A673 (cell line): ENCODE results near the gene NLGN1. TPM values are rescaled to one million over a fixed set of nuclear protein-coding genes. Genes with fewer than 3 reads are reported as not detected.

Source experiments
- BruUV-seq: library from RNA; stranded (reverse); fragments of 400-500 nt; replicated peaks from 2 replicates; lab custom pipeline; 2021; lab: Mats Ljungman, UMichigan
- CTCF ChIA-PET: fragments of 300-600 bp; sonication (Branson Sonifier 250); formaldehyde crosslinking; loops from one replicate; lab custom pipeline; 2022; ENCODE audit warnings: antibody characterized with exemption; lab: Charles Lee
- POLR2A ChIA-PET: fragments of 300-600 bp; sonication (Branson Sonifier 250); formaldehyde crosslinking; loops from one replicate; lab custom pipeline; 2022; ENCODE audit warnings: antibody characterized with exemption; ENCODE audit not compliant: low non-redundant PET; lab: Charles Lee
- DNase-seq: peaks from one replicate; pipeline ENCODE4 v3.0.0-alpha.2; 2015; ENCODE audit warnings: low spot score
- H3K27ac ChIP-seq: fragments of 200-600 bp; sonication (generic); 2 replicates; pipeline ENCODE4 v1.5.1; 2016; ENCODE audit warnings: mixed run types, low read depth, mild to moderate bottlenecking, mixed read lengths, antibody characterized with exemption, low read length; ENCODE audit not compliant: poor library complexity, severe bottlenecking
- H3K27me3 ChIP-seq: fragments of 200-600 bp; sonication (generic); replicated peaks from 2 replicates; pipeline ENCODE4 v1.6.1; 2017; ENCODE audit warnings: mixed run types, low read depth, mild to moderate bottlenecking, mixed read lengths, antibody characterized with exemption, low read length; ENCODE audit not compliant: insufficient read depth, poor library complexity
- H3K36me3 ChIP-seq: fragments of 200-600 bp; sonication (generic); 2 replicates; pipeline ENCODE4 v1.6.1; 2016; ENCODE audit warnings: mixed run types, mild to moderate bottlenecking, mixed read lengths, antibody characterized with exemption, low read length; ENCODE audit not compliant: insufficient read depth, poor library complexity, severe bottlenecking
- H3K4me1 ChIP-seq: fragments of 200-600 bp; sonication (generic); 2 replicates; pipeline ENCODE4 v1.6.1; 2017; ENCODE audit warnings: mixed run types, mild to moderate bottlenecking, mixed read lengths, antibody characterized with exemption, low read length; ENCODE audit not compliant: insufficient read depth, poor library complexity, severe bottlenecking
- H3K4me3 ChIP-seq: fragments of 200-600 bp; sonication (generic); 2 replicates; pipeline ENCODE4 v1.5.1; 2016; ENCODE audit warnings: low read depth, mixed run types, mild to moderate bottlenecking, mixed read lengths, low read length; ENCODE audit not compliant: poor library complexity, severe bottlenecking
- H3K9me3 ChIP-seq: fragments of 200-600 bp; sonication (generic); 2 replicates; pipeline ENCODE4 v1.6.1; 2016; ENCODE audit warnings: mixed run types, low read depth, mild to moderate bottlenecking, mixed read lengths, antibody characterized with exemption, low read length; ENCODE audit not compliant: poor library complexity, severe bottlenecking
- CTCF ChIP-seq: fragments of 300-800, 200-600 bp; sonication (generic); conservative IDR thresholded peaks from 2 replicates; pipeline ENCODE4 v1.5.1; 2017; ENCODE audit warnings: low read depth, mild to moderate bottlenecking, antibody characterized with exemption, low read length, moderate library complexity, mixed read lengths
- EZH2 ChIP-seq: fragments of 200-600 bp; sonication (generic); IDR thresholded peaks from 2 replicates; pipeline ENCODE4 v1.6.1; 2017; ENCODE audit warnings: borderline replicate concordance, low read depth, mild to moderate bottlenecking, mixed read lengths, antibody characterized with exemption, low read length; ENCODE audit not compliant: poor library complexity, severe bottlenecking
- intact Hi-C: fragments of 100-400 bp; cut with micrococcal nuclease; formaldehyde crosslinking; loops from one replicate; pipeline ENCODE4 v1.10.0; 2022; ENCODE audit not compliant: unreplicated experiment
- total RNA-seq: library from RNA; stranded (reverse); gene quantifications from 2 replicates; pipeline ENCODE4 v1.2.3, GENCODE V29; 2021

NLGN1 gene
- total RNA-seq, 1 experiment from 2014 or later = 0.39 TPM

- ChIA-PET CTCF (no interaction called here), POLR2A (no interaction called here)
- no peak overlapping the region for H3K4me3 ChIP-seq
- TF ChIP-seq CTCF (no peak), EZH2 (no peak)
- intact Hi-C loops = no loop called here
- BruUV-seq = no TSS peak
- H3K36me3 ChIP-seq = no peaks in the 10 kb centered on the region
- no peak for DNase-seq
- no peak overlapping the region for H3K27ac ChIP-seq
- H3K9me3 ChIP-seq = no peaks in the 10 kb centered on the region
- H3K4me1 ChIP-seq = peaks cover 5% of the 10 kb centered on the region
- H3K27me3 ChIP-seq = no peaks in the 10 kb centered on the region
Observed at GRCh38 chr3:173911446-173911845, 513.9 kb downstream of the NLGN1 start.

- no peak for DNase-seq
- no TSS peak for BruUV-seq
- Histone ChIP-seq H3K9me3 (no peaks in the 10 kb centered on the region), H3K27me3 (no peaks in the 10 kb centered on the region), H3K36me3 (no peaks in the 10 kb centered on the region), H3K4me3 (no peak overlapping the region), H3K27ac (no peak overlapping the region), H3K4me1 (peaks cover 5% of the 10 kb centered on the region)
- ChIA-PET POLR2A (interaction anchor here (0.7 kb wide), 1 partner anchor 25 kb away, joined by 3 read pairs; no protein-coding TSS in a partner anchor), CTCF (no interaction called here)
- TF ChIP-seq EZH2 (no peak), CTCF (no peak)
- intact Hi-C loops = no loop called here
Observed at GRCh38 chr3:173912126-173912525, 514.6 kb downstream of the NLGN1 start.

- Histone ChIP-seq H3K27ac (no peak overlapping the region), H3K27me3 (no peaks in the 10 kb centered on the region), H3K9me3 (no peaks in the 10 kb centered on the region), H3K4me1 (peaks cover 5% of the 10 kb centered on the region), H3K36me3 (no peaks in the 10 kb centered on the region), H3K4me3 (no peak overlapping the region)
- ChIA-PET POLR2A (no interaction called here), CTCF (no interaction called here)
- intact Hi-C loops = no loop called here
- TF ChIP-seq CTCF = no peak
- no peak for TF ChIP-seq EZH2
- peak; percentile 5 for DNase-seq
- no TSS peak for BruUV-seq
Observed at GRCh38 chr3:173913397-173913796, 515.9 kb downstream of the NLGN1 start.
